Prostate gland (tissue), 2 donors: Measurements from ENCODE around the gene KLHDC7B.

Source experiments
- CTCF ChIP-seq, 4 experiments: fragments of 200-600 bp in 2 of 4; fragments of 450-650 bp in 2 of 4; sonication (generic) in 2 of 4; IDR thresholded peaks; 1 replicate in 3 of 4; 2 replicates in 1 of 4; pipeline ENCODE4 v1.5.1; 2016 to 2019; ENCODE audit warnings: antibody characterized with exemption in 4 of 4, mild to moderate bottlenecking in 2 of 4, moderate library complexity in 2 of 4
- POLR2A ChIP-seq: fragments of 450-650 bp; IDR thresholded peaks from one replicate; pipeline ENCODE4 v1.6.1; 2016; ENCODE audit warnings: antibody characterized with exemption, mild to moderate bottlenecking
- POLR2AphosphoS5 ChIP-seq: sonication (generic); formaldehyde crosslinking; IDR thresholded peaks from one replicate; pipeline ENCODE4 v1.6.1; 2017; ENCODE audit warnings: antibody characterized with exemption

DNA sequence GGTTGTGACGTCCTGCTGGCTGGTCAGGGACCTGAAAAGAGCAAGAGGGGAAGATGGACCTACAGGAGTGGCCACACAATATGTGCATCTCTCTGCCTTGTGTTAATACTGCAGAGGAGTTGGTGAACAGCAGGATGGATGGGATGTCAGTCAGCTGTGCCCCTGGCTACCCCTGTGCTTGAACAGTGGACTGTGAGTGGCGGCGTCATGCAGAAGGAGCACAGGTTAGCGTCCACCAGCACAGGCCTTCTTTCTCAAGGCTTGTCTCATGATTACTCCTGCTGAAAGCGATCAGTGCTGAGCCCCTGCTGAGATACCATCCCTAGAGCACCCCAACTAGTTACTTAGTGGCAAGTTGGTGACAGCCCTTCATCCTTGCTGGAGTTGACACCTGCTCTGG, 40.7 kb downstream of the KLHDC7B start:
- TF ChIP-seq POLR2A (no peak), CTCF (IDR thresholded peaks at IDR 0.05) (no peak), POLR2AphosphoS5 (no peak)
